Hepatocyte (in vitro differentiated cells): ENCODE results near the gene OR10P1.

Experiments used
- CTCF ChIP-seq: fragments of 200-600 bp; sonication (generic); IDR thresholded peaks from 2 replicates; pipeline ENCODE4 v1.5.1; 2016; ENCODE audit warnings: antibody characterized with exemption, mild to moderate bottlenecking; ENCODE audit not compliant: poor library complexity
- EZH2 ChIP-seq: fragments of 200-600 bp; sonication (generic); IDR thresholded peaks from 2 replicates; pipeline ENCODE4 v1.6.1; 2016; ENCODE audit warnings: antibody characterized with exemption, mild to moderate bottlenecking, borderline replicate concordance
- EZH2phosphoT487 ChIP-seq: fragments of 200-600 bp; sonication (generic); IDR thresholded peaks from one replicate; pipeline ENCODE4 v1.6.1; 2018; ENCODE audit warnings: antibody characterized with exemption, mild to moderate bottlenecking, low read depth, moderate library complexity; ENCODE audit not compliant: unreplicated experiment, severe bottlenecking

DNA sequence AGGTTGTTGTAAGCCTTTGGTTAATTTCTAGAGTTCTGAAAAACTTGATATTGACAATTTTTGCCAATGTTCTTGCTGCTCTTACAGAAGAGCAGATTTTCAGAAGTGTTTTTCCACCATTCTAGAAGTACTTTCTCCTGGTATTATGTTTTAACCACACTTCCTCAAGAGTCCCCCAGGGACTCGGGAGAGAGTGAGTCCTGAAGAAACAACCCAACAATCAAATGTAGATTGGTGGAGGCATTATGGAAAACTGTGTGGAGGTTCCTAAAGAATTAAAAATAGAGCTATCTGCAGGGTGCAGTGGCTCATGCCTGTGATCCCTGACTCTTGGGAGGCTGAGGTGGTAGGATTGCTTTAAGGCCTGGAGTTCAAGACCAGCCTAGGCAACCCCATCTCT, 26.7 kb downstream of the OR10P1 start:
- no peak for TF ChIP-seq CTCF
- no peak for TF ChIP-seq EZH2phosphoT487
- no peak for TF ChIP-seq EZH2
